Colonic mucosa (tissue), 4 donors: ENCODE results near the gene MEF2D. TPM values are rescaled to one million over a fixed set of nuclear protein-coding genes. Genes with fewer than 3 reads are reported as not detected.

Experiments used
- DNase-seq: peaks from one replicate; pipeline ENCODE4 v3.0.0-alpha.2; 2020
- H3K27ac ChIP-seq: fragments of 200-600 bp; one replicate; pipeline ENCODE4 v1.8.0; 2021
- H3K27me3 ChIP-seq: fragments of 200-600 bp; one replicate; pipeline ENCODE4 v1.8.0; 2021
- H3K36me3 ChIP-seq: fragments of 200-600 bp; one replicate; pipeline ENCODE4 v1.8.0; 2021
- H3K4me1 ChIP-seq: fragments of 200-600 bp; one replicate; pipeline ENCODE4 v1.8.0; 2021; ENCODE audit warnings: mild to moderate bottlenecking
- H3K4me3 ChIP-seq: fragments of 200-600 bp; one replicate; pipeline ENCODE4 v1.8.0; 2021
- H3K9ac ChIP-seq, 2 donors: one replicate each; pipeline ENCODE4 v1.7.0; 2013; ENCODE audit warnings: control low read depth in 2 of 2, low read depth in 2 of 2, low read length in 2 of 2
- H3K9me3 ChIP-seq: fragments of 200-600 bp; one replicate; pipeline ENCODE4 v1.8.0; 2021
- intact Hi-C: fragments of 100-400 bp; cut with DNase I; formaldehyde crosslinking; loops from one replicate; pipeline ENCODE4 v1.14.1; 2022
- total RNA-seq, 2 donors: library from RNA; stranded (reverse); fragmentation: NEBNext Ultra II Directional in 1 of 2; extraction: Animal tissue kit (Norgen Biotek cat#: 25700) in 1 of 2; gene quantifications; one replicate each; pipeline ENCODE4 v1.2.1, GENCODE V29; 2021
- TF ChIP-seq, protein P1 (sequence below): fragments of 200-600 bp; IDR thresholded peaks from one replicate; pipeline ENCODE4 v1.8.0; 2022; ENCODE audit warnings: antibody characterized with exemption, mild to moderate bottlenecking
- donor health status: healthy.
- donor health status: DM: no; HTN: no; CAD: no.
- donor health status: DM: no; HTN: no; CAD: no.

The MEF2D gene
- total RNA-seq, 2 donors from 2014 or later = 32.3 to 49.9 TPM

DNA sequence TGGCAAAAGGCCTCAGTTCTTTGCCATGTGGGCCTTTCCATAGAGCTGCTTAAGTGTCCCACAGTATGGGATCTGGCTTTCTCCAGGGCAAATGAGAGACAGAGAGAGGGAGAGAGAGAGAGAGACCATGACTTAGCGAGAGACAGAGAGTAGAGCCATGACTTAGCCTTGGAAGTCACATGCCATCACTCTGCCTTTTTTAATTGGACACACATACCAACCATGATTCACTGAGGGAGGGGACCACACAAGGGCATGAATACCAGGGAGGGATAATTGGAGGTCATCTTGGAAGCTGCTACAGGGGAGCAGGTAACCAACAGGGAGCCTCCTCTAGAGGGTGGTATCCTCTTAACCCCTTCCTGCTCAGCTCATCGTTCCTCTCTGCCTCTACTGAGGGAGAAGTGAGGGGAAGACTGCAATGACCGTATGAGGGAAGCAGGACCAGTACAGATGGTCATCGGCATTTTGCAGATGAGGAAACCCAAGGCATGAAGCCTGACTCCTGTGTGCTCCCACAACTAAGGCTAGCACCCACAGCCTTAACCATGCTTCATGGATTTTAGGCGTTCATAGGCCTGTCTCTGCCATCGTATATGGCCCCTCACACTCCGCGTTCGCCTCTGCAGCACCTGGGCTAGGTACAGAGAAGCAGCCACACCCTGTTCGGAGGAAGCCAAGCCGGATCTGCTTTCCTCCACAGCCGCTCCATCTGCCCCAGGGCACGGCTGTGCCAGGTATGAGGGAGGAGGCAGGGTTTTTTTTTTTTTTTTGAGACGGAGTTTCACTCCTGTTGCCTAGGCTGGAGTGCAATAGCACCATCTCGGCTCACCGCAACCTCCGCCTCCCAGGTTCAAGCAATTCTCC, 38.6 kb downstream of the MEF2D start:
- Histone ChIP-seq H3K4me3 (no peak overlapping the region), H3K4me1 (peaks cover 8% of the 10 kb centered on the region), H3K27me3 (no peaks in the 10 kb centered on the region), H3K27ac (peak overlapping the region; percentile 18), H3K36me3 (peaks cover 5% of the 10 kb centered on the region), H3K9me3 (no peaks in the 10 kb centered on the region), H3K9ac (peak overlapping the region; percentile 6 to 16)
- intact Hi-C loops = no loop called here
- TF ChIP-seq, protein P1, sequence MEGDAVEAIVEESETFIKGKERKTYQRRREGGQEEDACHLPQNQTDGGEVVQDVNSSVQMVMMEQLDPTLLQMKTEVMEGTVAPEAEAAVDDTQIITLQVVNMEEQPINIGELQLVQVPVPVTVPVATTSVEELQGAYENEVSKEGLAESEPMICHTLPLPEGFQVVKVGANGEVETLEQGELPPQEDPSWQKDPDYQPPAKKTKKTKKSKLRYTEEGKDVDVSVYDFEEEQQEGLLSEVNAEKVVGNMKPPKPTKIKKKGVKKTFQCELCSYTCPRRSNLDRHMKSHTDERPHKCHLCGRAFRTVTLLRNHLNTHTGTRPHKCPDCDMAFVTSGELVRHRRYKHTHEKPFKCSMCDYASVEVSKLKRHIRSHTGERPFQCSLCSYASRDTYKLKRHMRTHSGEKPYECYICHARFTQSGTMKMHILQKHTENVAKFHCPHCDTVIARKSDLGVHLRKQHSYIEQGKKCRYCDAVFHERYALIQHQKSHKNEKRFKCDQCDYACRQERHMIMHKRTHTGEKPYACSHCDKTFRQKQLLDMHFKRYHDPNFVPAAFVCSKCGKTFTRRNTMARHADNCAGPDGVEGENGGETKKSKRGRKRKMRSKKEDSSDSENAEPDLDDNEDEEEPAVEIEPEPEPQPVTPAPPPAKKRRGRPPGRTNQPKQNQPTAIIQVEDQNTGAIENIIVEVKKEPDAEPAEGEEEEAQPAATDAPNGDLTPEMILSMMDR = no peak
- DNase-seq = peak; percentile 71

DNA sequence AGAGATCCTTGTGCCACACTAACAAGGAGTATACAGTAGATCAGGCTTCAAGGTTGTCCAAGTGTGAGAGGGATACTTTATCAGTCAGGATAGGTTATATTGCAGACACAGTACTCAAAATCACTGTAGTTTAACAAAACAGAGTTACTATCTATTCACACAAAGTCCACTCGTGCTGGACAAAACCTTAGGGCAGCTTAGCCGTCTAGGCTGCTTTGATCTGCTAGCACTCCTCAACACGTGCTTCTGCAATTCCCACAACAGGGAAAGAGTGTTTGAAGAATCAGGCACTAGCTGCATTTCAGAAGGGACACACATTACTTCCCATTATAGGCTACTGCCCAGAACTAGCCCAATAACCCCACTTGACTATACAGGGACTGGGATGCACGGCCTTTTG, 39.5 kb downstream of the MEF2D start:
- DNase-seq = no peak
- no peaks in the 10 kb centered on the region for H3K9me3 ChIP-seq
- H3K36me3 ChIP-seq = no peaks in the 10 kb centered on the region
- no peaks in the 10 kb centered on the region for H3K27me3 ChIP-seq
- H3K4me3 ChIP-seq = no peak overlapping the region
- no peak overlapping the region for H3K9ac ChIP-seq
- H3K4me1 ChIP-seq = peaks cover 8% of the 10 kb centered on the region
- no peak overlapping the region for H3K27ac ChIP-seq
- TF ChIP-seq, protein P1 = no peak
- intact Hi-C loops = no loop called here

DNA sequence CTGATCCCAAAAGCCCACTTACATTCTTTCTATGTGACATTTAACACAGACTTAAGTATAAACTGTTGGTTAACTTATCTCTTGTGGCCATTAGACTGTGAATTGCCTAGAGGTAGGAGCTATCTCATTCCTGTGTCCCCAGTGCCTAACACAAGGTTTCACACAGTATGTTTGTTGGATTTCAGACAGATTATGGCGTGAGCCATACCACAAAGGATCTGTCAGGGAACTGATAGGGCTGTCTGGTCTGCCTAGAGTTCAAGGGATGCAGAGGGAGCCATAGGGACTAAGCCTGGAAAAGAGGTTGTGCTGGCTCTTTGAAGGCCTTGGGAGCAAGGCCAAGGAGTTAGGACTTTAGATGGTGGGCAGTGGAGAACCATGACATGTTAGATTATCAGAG, 40.0 kb downstream of the MEF2D start:
- TF ChIP-seq, protein P1 = no peak
- no peak overlapping the region for H3K27ac ChIP-seq
- no peaks in the 10 kb centered on the region for H3K27me3 ChIP-seq
- peaks cover 5% of the 10 kb centered on the region for H3K4me1 ChIP-seq
- intact Hi-C loops = no loop called here
- no peaks in the 10 kb centered on the region for H3K9me3 ChIP-seq
- DNase-seq = no peak
- no peak overlapping the region for H3K4me3 ChIP-seq
- no peak overlapping the region for H3K9ac ChIP-seq
- no peaks in the 10 kb centered on the region for H3K36me3 ChIP-seq

DNA sequence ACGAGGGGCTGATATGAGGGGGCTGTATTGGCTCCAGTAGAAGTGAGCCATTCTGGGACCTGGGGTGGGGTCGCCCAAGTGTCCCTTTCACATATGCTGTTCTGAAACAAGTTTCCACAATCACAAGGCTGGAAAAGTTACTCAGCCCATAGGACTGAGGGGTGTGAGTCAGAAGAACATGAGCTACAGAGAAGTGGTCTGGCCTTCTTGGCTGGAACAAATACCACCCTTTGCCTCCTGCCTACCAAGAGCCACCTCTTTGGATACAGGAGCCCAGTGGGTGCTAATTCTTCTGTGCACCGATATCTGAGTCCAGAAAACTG, 42.4 kb downstream of the MEF2D start:
- Histone ChIP-seq H3K9me3 (no peaks in the 10 kb centered on the region), H3K27ac (peak overlapping the region; percentile 99), H3K27me3 (no peaks in the 10 kb centered on the region), H3K4me1 (no peaks in the 10 kb centered on the region), H3K4me3 (no peak overlapping the region), H3K9ac (no peak overlapping the region), H3K36me3 (no peaks in the 10 kb centered on the region)
- no peak for DNase-seq
- intact Hi-C loops = no loop called here
- TF ChIP-seq, protein P1 = no peak

DNA sequence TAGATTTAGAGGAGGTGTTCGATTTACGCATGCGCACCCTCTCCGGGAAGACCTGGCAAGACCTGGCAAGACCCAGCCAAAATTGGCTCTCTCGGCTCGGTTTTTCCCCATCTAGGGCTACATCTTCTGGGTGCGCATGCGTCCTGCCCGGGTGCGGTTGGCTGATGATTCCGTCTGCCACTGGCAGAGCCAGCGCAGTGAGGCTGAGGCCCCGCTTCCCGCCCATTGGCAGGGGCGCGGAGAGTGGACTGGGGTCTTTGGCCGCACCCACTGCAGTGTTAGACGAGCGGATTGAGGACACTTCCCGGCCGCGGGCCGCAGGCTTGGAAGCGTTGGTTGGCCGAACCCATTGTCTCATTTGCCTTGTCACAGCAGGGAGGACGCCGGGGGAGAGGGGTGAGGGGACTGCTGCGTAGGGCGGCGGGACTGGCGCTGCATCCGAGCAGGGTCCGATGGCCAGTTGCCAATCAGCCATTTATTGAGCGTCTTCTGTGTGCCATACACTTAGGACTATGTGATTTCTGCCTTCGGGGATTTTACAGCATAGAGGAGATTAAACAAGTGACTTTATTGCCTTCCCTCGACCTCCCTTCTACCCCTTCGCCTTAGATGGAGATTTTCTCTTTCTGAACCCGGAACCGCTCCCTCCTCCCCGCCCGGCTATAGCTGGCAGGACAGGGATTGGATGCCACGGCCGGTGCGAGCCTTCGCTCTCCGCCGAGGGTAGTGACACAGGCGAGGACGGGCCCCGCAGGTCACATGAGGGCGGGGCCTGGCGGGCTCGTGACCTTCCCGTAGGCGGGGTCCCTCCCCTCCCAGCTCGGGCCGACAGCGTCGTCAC, 43.7 kb downstream of the MEF2D start:
- TF ChIP-seq, protein P1 = no peak
- Histone ChIP-seq H3K4me1 (no peaks in the 10 kb centered on the region), H3K9me3 (no peaks in the 10 kb centered on the region), H3K4me3 (peak overlapping the region; percentile 41), H3K27ac (peak overlapping the region; percentile 99), H3K27me3 (no peaks in the 10 kb centered on the region), H3K9ac (peak overlapping the region; percentile 74 to 77), H3K36me3 (no peaks in the 10 kb centered on the region)
- intact Hi-C loops = loop anchor here (2.0 kb wide), 1 partner anchor 44 kb away; the partner anchor contains the start of gene MEF2D
- peak; percentile 98 for DNase-seq
